HepG2 (cell line): Measurements from ENCODE around the gene TARBP2. TPM values are rescaled to one million over a fixed set of nuclear protein-coding genes. Genes with fewer than 3 reads are reported as not detected.

Experiments used
- ATF7 ChIP-seq, 2 experiments: fragments of 450-650 bp in 1 of 2; sonication (generic) in 1 of 2; formaldehyde crosslinking in 1 of 2; IDR thresholded peaks; 2 replicates each; pipeline versions ENCODE4 v1.4.0 to v1.6.1; 2016 to 2020; ENCODE audit warnings: antibody characterized with exemption in 1 of 2, mild to moderate bottlenecking in 1 of 2, missing genetic modification reagents in 1 of 2
- CREB3 ChIP-seq: sonication (generic); formaldehyde crosslinking; IDR thresholded peaks from 2 replicates; pipeline ENCODE4 v1.5.0; 2020; ENCODE audit warnings: missing genetic modification reagents
- ELF1 ChIP-seq: sonication (generic); formaldehyde crosslinking; IDR thresholded peaks from 2 replicates; pipeline ENCODE4 v1.4.0; 2020; ENCODE audit warnings: missing genetic modification reagents
- GFI1 ChIP-seq: sonication (generic); formaldehyde crosslinking; IDR thresholded peaks from 2 replicates; pipeline ENCODE4 v1.5.0; 2020; ENCODE audit warnings: missing genetic modification reagents, mild to moderate bottlenecking, borderline replicate concordance
- HDAC1 ChIP-seq: sonication (generic); formaldehyde crosslinking; IDR thresholded peaks from 2 replicates; pipeline ENCODE4 v1.5.1; 2020; ENCODE audit warnings: mild to moderate bottlenecking, missing genetic modification reagents
- NFRKB ChIP-seq: fragments of 450-650 bp; IDR thresholded peaks from 2 replicates; pipeline ENCODE4 v1.6.1; 2017
- PRMT3 ChIP-seq: sonication (generic); formaldehyde crosslinking; IDR thresholded peaks from 2 replicates; pipeline ENCODE4 v1.8.1; 2022; ENCODE audit warnings: low read depth, mild to moderate bottlenecking, moderate library complexity, missing genetic modification reagents, borderline replicate concordance
- RFX1 ChIP-seq: fragments of 450-650 bp; IDR thresholded peaks from 2 replicates; pipeline ENCODE4 v1.6.1; 2017
- RFX3 ChIP-seq: IDR thresholded peaks from 2 replicates; pipeline ENCODE4 v1.6.1; 2016; ENCODE audit warnings: missing biosample characterization, missing genetic modification reagents
- RXRB ChIP-seq: IDR thresholded peaks from 2 replicates; pipeline ENCODE4 v1.6.1; 2016; ENCODE audit warnings: borderline replicate concordance, missing genetic modification reagents, missing compliant biosample characterization
- TEAD3 ChIP-seq: optimal IDR thresholded peaks from 2 replicates; pipeline ENCODE3; 2016; ENCODE audit warnings: borderline replicate concordance
- ZBTB7B ChIP-seq: sonication (generic); formaldehyde crosslinking; IDR thresholded peaks from 2 replicates; pipeline ENCODE4 v1.4.0; 2020; ENCODE audit warnings: missing genetic modification reagents
- ZNF34 ChIP-seq: sonication (generic); formaldehyde crosslinking; IDR thresholded peaks from 2 replicates; pipeline ENCODE4 v1.4.0; 2020; ENCODE audit warnings: mild to moderate bottlenecking, missing genetic modification reagents, borderline replicate concordance
- ZNF468 ChIP-seq: sonication (generic); formaldehyde crosslinking; IDR thresholded peaks from 2 replicates; pipeline ENCODE4 v1.8.0; 2022; ENCODE audit warnings: mild to moderate bottlenecking, moderate library complexity, missing genetic modification reagents
- ZNF557 ChIP-seq: sonication (generic); formaldehyde crosslinking; IDR thresholded peaks from 2 replicates; pipeline ENCODE4 v1.4.0; 2020; ENCODE audit warnings: missing genetic modification reagents
- ZNF616 ChIP-seq: sonication (generic); formaldehyde crosslinking; IDR thresholded peaks from 2 replicates; pipeline ENCODE4 v1.5.0; 2020; ENCODE audit warnings: low read depth, mild to moderate bottlenecking, missing genetic modification reagents
- polyA plus RNA-seq, 8 experiments: library from polyadenylated mRNA; depleted of rRNA in 3 of 8; stranded (reverse) in 7 of 8; unstranded in 1 of 8; fragments of >200 nt; fragmentation: Illumina TruSeq in 4 of 8; extraction: Trizol in 4 of 8; gene quantifications; 2 replicates each; pipeline versions ENCODE4 v1.2.1 to v1.2.3, GENCODE V29; 2011 to 2016; ENCODE audit warnings: low read depth in 4 of 8, missing spikeins in 1 of 8, mixed read lengths in 1 of 8; ENCODE audit not compliant: insufficient read depth in 1 of 8
- total RNA-seq, 5 experiments: library from RNA; depleted of rRNA; stranded (reverse); fragments of >200 nt; fragmentation: Illumina TruSeq; extraction: Trizol; gene quantifications; 2 replicates each; pipeline ENCODE4 v1.2.3, GENCODE V29; 2016; ENCODE audit warnings: low read depth in 1 of 5
- TF ChIP-seq, protein P1 (sequence below): sonication (generic); formaldehyde crosslinking; IDR thresholded peaks from 2 replicates; pipeline ENCODE4 v1.4.0; 2020; ENCODE audit warnings: mild to moderate bottlenecking, missing genetic modification reagents
- TF ChIP-seq, protein P2 (sequence below): sonication (generic); formaldehyde crosslinking; IDR thresholded peaks from 2 replicates; pipeline ENCODE4 v1.4.0; 2020; ENCODE audit warnings: mild to moderate bottlenecking, low read depth, missing genetic modification reagents
- TF ChIP-seq, protein P3 (sequence below): IDR thresholded peaks from 2 replicates; pipeline ENCODE4 v1.6.1; 2016
- TF ChIP-seq, protein P4 (sequence below): sonication (generic); formaldehyde crosslinking; IDR thresholded peaks from 2 replicates; pipeline ENCODE4 v1.9.0; 2021; ENCODE audit warnings: missing genetic modification reagents, borderline replicate concordance
- TF ChIP-seq, protein P5 (sequence below): sonication (generic); formaldehyde crosslinking; IDR thresholded peaks from 2 replicates; pipeline ENCODE4 v1.8.0; 2022; ENCODE audit warnings: mild to moderate bottlenecking, missing genetic modification reagents

The TARBP2 gene
- total and polyA plus RNA-seq, 2 of the 13 experiments (the other 11 are each of a cell fraction or from before 2014, with no cell fraction given): 47.0 to 55.5 TPM

DNA sequence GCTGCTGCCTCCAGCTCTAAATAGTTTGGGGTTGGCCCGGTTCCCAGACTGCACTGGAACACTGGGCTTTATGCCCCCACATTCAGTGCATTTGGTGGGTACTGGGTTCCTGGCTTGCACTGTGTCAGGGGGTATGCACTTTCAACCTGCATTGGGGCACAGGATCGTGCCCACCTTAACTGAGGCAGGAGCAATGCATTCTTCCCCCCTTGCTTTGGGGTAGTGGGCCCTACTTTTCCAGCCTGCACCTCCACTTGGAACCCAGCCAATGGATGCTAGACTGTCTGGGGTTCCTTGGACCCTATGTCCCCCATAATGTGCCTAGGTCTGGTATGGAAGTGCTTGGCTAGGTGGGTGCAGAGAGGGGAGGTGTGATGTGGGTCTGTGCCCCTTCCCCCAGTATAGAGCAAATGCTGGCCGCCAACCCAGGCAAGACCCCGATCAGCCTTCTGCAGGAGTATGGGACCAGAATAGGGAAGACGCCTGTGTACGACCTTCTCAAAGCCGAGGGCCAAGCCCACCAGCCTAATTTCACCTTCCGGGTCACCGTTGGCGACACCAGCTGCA, 615 bp downstream of the TARBP2 start (continued):
- TF ChIP-seq PRMT3 (CRISPR knock-in tag): no peak; the same call in 1 of the 2 replicates
- TF ChIP-seq, protein P1, sequence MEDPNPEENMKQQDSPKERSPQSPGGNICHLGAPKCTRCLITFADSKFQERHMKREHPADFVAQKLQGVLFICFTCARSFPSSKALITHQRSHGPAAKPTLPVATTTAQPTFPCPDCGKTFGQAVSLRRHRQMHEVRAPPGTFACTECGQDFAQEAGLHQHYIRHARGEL (CRISPR knock-in tag): 0 out of 2 replicates have a peak, but pooled peaks have one; percentile 27
- 0 out of 2 replicates have a peak, but pooled peaks have one; percentile 28 for TF ChIP-seq HDAC1 (CRISPR knock-in tag)
- TF ChIP-seq, protein P2, sequence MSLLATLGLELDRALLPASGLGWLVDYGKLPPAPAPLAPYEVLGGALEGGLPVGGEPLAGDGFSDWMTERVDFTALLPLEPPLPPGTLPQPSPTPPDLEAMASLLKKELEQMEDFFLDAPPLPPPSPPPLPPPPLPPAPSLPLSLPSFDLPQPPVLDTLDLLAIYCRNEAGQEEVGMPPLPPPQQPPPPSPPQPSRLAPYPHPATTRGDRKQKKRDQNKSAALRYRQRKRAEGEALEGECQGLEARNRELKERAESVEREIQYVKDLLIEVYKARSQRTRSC (CRISPR knock-in tag): no peak
- TF ChIP-seq GFI1: no peak
- TF ChIP-seq ZNF34: no peak
- 0 out of 2 replicates have a peak, but pooled peaks have one; percentile 9 for TF ChIP-seq ZNF616 (CRISPR knock-in tag)
- TF ChIP-seq, protein P3, sequence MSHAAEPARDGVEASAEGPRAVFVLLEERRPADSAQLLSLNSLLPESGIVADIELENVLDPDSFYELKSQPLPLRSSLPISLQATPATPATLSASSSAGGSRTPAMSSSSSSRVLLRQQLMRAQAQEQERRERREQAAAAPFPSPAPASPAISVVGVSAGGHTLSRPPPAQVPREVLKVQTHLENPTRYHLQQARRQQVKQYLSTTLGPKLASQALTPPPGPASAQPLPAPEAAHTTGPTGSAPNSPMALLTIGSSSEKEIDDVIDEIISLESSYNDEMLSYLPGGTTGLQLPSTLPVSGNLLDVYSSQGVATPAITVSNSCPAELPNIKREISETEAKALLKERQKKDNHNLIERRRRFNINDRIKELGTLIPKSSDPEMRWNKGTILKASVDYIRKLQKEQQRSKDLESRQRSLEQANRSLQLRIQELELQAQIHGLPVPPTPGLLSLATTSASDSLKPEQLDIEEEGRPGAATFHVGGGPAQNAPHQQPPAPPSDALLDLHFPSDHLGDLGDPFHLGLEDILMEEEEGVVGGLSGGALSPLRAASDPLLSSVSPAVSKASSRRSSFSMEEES (CRISPR knock-in tag): no peak
- TF ChIP-seq RFX1: no peak
- no peak for TF ChIP-seq NFRKB
- no peak for TF ChIP-seq ZBTB7B
- 0 out of 2 replicates have a peak, but pooled peaks have one; percentile 5 for TF ChIP-seq RXRB (CRISPR knock-in tag)
- TF ChIP-seq ZNF468 (CRISPR knock-in tag): 0 out of 2 replicates have a peak, but pooled peaks have one; percentile 61
- TF ChIP-seq RFX3 (CRISPR knock-in tag): no peak
- TF ChIP-seq ATF7 (IDR thresholded peaks at IDR 0.05): no peak
- TF ChIP-seq ATF7 (CRISPR knock-in tag; IDR thresholded peaks at IDR 0.05): no peak
- no peak for TF ChIP-seq ELF1 (CRISPR knock-in tag)
- TF ChIP-seq CREB3 (CRISPR knock-in tag): no peak
- TF ChIP-seq, protein P4, sequence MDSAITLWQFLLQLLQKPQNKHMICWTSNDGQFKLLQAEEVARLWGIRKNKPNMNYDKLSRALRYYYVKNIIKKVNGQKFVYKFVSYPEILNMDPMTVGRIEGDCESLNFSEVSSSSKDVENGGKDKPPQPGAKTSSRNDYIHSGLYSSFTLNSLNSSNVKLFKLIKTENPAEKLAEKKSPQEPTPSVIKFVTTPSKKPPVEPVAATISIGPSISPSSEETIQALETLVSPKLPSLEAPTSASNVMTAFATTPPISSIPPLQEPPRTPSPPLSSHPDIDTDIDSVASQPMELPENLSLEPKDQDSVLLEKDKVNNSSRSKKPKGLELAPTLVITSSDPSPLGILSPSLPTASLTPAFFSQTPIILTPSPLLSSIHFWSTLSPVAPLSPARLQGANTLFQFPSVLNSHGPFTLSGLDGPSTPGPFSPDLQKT (CRISPR knock-in tag): no peak
- TF ChIP-seq ZNF557 (CRISPR knock-in tag): no peak
- TF ChIP-seq, protein P5, sequence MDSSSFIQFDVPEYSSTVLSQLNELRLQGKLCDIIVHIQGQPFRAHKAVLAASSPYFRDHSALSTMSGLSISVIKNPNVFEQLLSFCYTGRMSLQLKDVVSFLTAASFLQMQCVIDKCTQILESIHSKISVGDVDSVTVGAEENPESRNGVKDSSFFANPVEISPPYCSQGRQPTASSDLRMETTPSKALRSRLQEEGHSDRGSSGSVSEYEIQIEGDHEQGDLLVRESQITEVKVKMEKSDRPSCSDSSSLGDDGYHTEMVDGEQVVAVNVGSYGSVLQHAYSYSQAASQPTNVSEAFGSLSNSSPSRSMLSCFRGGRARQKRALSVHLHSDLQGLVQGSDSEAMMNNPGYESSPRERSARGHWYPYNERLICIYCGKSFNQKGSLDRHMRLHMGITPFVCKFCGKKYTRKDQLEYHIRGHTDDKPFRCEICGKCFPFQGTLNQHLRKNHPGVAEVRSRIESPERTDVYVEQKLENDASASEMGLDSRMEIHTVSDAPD (CRISPR knock-in tag): 0 out of 2 replicates have a peak, but pooled peaks have one; percentile 45
- no peak for TF ChIP-seq TEAD3 (CRISPR knock-in tag)
